NCI-H1694 (cell line): ENCODE data around the gene ETV3L.

Source experiments
- DNase-seq: peaks from one replicate; lab custom pipeline; 2025; lab: John Stamatoyannopoulos, UW

Gene ETV3L

DNA sequence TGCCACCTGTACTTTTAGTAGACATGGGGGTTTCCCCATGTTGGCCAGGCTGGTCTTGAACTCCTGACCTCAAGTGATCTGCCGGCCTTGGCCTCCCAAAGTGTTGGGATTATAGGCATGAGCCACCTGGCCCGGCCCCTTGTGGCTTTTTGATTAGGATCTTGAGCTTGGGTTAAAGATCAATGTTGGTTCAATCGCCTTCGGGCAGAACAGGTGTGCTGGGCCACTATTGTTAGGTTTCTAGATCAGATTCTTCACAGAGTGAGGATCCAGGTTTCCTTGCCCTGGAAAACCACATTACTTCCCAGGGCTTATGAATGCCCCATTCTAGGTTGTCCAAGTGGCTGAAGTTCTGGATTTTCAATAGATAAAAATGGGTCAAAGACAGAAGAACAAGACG, 32.5 kb upstream of the ETV3L start:
- DNase-seq, result no peak

DNA sequence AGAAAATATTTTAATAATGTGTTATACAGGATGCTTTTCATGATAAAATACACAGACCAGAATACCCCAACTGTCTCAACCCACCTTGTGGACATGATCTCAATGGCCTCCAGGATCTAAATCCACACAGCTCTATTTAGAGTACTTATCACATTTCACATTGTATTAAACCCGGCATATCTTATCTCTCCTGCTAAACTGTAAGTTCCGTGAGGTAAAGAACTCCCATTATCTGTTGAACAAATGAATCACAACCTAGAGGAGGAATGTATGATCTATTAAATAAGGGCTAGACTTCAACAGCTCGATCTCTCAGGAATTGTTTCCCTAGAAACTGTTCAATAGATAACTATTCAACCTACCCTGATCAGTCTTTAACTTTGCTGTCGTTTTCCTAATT, 31.7 kb upstream of the ETV3L start:
- DNase-seq, result no peak

DNA sequence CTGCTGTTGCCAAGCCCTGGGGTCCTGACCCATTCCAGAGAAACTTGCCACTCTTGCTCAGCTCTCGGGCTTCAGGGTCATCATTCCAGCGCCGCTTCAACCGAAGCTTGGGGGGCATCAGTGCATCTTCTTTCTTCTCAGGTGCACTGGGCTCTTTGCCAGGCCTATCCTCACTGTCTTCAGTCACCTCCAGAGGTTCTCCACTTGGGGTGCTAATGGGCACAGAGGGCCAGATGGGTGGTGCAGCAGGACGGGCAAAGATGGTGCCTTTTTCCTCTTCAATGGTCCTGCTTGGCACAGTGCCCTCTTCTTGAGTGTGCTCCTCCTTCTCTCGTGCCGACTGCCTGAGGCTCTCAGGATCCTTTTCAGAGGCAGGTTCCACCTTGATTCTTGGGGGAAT, 25.2 kb upstream of the ETV3L start:
- DNase-seq, result no peak

DNA sequence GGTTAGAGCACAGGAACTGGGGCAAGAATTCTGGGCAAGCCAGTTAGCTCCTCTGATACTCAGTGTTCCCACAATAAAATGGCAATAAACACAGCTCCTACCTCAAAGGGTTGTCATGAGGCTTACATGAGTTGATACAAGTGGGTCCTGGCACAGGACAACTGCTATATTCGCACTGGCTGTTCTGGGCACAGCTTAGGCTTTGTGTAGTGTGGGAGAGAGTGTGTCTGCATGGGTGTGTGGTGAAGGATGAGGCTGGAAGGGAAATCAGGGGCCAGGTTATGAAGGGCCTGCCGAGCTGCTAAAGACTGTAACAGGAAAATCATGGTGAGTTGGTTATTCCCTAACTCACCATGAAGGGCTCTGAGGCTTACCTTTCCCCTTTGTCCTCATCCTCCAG, 19.8 kb upstream of the ETV3L start:
- no peak for DNase-seq

DNA sequence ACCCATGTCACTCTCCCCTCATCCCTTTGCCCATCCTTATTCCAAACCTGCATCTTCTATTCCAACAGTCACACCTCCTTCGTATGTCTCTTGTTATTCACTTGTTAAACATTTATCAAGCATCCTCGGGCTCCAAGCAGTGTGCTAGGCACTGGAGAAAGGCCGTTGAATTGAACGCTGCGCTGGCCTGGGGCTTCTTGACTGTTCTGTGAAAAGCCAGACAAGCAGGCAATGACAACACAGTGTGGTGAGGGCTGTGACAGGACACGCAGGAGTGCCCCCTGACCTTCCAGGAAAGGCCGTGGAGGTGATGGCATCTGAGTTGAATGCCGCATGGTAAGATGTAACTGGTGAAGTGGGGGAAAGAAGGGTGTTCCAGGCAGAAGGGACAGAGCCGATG, 19.4 kb upstream of the ETV3L start:
- DNase-seq, result no peak

DNA sequence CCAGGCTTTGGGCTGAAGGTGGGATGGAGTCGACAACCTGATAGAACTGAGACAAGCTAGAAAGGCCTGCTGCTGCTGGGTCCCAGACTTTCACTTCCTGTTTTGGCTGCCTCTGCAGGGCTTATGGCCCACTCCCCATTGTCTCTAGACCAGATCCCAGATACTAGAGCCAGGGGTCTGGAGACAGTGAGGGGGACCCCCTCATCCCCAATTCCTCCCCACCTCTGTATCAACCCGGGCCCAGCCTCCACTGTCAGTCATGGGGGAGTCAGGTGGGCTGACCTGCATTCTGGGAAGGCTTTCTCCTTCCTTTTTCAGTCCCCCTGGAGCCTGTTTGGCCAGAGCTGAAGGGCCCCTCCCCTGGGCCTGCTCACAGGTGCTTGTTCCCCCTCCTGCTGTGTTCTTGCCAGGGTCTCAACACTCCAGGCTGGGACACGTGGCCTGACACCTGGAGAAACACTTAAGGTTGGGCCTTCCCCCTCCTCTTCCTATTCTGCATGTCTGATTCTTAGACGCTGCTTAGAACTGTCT, 18.0 kb upstream of the ETV3L start:
- no peak for DNase-seq

DNA sequence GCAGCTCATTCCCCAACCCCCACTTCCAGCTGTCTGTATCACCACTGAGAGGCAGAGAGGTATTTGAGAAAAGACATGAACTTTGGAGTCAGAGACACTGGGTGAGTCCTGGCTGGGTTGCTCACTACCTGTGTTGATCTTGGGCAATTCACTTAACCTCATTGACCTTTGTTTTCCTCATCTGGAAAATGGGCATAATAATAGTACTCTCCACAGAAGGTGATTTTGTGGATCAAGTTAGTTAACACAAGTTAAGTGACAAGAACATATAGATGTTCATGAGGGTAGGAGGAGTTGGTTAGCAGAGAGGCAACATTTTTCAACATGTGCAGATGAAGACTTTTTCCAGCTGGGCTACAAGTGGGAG, 17.1 kb upstream of the ETV3L start:
- no peak for DNase-seq

DNA sequence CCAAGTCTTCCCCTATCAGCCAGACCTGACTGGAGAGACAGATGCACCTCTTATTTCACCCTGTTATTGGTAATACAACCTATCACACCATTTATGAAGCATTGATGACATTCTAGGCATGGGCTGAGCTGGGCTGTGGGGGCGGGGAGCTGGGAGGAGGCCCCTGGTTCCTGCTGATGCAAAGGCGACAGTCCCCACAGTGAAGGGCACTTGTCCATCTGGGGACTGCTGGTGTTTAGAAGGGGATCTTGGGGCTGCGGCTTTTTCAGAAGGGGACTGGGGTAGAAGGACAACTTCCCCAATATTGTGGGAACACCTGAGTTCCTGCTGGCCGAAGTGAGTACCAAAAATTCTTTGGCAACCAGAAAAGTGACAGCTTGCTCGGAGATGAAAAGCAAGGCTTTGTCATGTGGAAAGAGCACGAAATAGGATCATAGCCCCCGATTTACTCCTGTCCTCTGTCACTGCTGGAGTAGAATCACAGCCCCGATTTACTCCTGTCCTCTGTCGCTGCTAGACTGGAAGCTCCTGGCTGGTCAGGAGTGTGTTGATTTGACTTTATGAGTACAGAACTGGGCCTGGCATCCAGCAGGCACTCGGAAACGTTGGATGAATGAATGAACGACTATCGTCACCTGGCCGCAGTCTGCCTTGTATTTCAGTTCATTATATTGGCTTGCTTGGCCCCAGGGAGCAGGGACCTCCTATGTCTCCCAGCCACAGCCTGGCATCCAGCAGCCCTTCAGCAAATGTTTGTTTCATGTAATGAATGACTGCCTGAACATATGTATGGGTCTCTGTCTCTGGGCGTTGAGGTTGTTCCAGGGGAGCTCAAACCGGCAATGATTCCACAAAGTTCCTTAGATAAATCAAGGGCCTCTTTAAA, 16.5 kb upstream of the ETV3L start:
- DNase-seq, result no peak

DNA sequence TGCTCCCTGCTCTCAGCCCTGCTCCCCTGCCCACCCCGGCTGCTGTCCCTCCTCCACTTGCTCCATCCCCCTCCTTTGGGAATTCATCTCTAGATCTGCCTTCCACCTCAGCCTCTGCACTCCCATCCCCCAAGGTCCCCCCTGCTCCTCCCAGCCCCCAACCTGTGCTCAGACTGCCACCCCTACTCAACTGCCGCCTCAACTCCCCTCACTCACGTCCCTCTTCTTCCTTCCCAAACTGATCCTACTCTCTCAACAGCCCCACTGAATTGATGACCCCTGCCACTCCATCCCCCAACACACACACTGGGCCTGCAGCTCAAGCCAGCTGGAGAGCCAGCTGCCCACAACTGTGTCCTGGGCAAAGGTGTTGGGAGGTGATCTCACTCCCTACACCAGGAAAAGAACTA, 15.8 kb upstream of the ETV3L start:
- no peak for DNase-seq

DNA sequence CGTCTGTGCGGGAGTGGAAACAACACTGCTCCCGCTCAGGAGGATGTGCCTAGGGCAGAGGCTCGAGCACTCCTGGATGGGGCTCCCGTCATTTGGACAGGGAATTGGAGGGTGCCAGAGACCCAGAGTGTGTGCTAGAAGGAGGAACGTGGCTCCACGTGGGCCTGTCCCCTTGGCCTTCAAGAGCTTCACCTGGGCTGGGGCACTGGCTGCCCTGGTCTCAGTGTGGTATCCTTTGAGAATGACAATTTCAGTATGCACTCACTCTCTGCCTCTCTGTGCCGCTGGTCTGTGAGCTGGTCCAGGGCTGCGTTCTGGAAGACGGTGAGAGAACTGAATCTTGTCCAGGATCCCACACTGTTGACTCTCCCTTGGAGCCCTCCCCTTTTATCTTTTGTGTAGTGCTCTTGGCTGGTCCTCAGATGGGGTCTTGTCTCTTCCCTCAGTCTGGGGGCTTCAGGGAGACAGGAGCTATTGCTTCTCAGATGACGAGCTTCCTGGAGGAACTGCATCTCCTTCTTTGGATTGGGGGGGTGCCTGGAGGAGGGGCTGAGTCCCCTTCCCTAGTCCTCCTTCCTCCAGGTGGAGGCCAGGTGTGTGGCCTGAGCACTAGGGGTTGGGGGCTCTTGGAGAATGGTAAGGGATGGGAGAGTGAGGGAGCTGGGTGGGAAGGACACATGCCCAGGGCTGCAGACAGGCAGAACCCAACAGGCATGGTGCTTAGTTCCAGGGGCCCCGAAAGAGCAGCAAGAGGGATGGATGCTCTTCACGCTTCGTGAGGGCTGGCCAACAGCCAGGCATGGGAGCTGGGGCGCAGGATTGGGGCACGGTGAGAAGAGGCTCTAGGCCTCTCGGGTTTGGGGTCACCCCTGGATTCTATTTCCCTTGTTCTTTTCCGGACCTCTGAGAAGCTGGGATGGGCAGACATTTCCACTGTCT, 14.8 kb upstream of the ETV3L start:
- DNase-seq, result no peak

DNA sequence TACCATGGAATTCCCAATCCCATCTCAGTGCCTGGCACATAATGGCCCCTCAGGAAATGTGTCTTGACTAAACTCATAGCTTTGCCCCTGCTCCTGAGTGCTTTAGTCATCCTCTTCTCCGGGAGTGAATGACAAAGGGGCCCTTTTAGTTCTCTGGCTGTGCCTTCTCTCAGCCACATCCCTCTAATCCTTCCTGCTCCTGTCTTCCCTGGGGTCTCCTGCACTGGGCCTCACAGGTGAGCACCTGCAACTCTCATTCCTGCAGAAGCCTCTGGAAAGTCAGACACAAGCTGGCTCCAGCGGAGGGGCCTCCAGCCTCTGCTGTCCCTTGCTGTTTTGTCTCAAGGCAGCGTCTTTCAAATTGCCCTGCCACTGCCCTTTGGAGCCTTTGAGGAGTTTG, 14.0 kb upstream of the ETV3L start:
- no peak for DNase-seq

DNA sequence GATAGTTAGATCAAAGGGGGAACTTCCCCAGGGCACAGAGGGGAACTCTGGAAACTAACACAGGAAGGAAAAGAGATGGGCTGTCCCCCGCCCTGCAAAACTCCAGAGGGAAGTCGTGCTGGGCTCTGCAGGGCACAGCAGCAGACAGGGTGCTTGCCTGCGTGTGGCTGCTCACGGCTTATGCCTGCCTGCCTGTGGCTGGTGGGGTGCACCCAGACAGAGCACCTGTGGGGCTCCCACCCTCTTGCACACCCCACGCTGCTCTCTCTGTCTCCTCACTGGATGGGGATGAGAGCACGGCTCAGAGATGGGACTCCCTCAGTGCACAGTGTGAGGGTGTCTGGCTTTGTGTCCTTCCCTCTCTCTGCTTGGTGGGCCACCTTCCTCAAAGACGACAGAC, 13.5 kb upstream of the ETV3L start:
- no peak for DNase-seq

DNA sequence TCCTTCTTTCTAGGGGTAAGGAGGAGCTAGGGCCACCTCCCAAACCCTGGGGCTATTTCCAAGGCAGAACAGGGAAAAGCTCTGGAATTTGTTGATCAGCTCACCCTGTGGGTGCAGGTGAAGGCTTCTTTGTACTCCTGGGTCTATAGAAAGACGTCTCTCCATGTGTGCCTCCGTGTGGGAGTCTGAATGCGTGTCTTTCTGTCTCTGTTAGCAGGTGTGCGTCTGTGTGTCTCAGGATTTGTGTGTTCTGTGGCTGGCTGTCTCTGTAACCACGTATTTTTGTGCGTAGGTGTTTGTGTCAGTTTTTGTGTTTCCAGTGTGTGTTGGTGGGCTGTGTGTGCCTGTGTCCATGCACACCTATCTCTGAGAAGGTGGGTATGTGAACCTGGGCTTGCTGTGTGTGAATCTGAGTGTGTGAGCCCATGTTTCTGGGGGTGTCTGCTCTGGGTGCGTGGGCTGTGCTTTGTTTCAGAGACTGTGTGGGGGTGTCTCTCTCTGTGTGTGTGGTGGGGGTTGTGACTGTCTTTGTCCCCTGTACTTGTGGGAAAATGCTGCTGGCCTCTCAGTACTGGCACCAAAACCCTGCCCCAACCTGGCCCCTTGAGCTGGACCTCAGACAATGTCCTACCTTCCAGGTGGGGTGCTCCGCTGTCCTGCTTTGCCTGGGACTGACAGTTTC, 12.7 kb upstream of the ETV3L start:
- no peak for DNase-seq

DNA sequence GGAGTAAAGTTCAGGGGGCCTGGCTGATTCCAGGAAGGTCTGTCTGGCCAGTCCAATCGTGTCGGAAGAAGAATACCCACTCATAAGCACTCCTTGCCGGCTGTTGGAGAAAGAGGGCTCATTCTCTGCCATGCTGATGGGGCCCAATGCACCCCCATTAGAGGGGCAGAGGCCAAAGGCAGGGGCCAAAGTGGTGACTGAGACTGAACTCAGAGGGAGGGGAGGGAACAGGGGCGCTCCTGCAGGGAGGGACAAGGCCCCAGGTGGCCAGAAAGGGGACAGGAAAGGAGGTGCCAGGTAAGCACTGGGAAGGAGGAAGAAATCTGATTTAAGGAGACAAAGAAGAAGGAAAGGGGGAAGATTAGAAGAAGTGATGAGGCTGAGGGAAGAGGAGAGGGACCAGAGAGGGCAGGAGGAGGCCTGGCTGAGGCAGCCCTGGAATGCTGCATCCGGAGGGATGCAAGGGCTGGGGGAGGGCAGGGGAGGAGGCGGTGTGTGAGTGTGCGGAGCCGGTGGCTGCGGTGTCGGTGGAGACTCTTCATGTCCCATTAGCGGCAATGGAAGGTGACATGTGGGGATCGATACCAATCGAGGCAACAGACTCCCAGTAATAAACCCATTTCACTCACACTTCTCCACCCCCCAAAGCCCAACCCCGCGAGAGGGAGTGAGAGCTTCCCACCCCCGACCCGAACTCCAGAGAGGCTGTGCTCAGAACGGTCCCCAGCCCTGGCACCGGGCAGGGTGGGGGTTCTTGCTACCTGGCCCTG, 12.0 kb upstream of the ETV3L start:
- DNase-seq, result no peak

DNA sequence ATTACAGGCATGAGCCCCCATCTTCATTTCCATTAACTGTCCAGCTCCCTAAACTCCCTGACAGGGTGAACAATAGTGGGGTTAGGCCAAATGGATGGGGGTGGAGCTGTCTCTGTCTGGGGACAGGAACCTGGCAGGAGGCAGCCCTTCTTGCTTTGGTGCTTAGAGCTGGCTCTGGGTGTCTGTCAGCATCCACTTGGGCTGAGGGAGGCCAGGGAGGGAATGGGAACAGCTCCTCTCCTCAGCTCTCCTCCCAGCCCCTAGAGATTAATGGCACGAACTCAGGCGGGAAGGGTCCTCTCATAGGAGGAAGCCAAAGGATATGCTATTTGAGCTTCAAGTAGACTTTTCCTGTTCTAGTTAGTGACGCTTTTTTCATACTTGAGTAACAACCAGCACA, 11.1 kb upstream of the ETV3L start:
- no peak for DNase-seq

DNA sequence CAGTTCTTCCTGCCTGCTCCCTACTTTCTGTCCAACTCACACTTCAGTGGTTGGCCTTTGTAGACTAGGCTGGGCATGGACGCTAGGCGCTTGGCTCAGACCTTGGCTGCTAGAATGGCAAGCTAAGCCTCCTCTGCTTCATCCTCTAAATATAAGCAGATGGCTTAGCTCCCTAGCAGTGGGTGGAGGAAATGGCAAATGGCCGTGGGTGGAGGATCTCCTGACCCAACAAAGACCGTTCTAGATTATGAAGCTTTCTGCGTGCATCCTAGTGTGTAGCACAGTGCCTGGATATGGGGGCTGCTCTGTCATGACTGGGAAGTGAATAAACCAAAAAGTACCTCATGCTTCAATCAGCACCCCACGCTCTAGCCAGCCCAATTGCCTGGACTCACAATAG, 10.4 kb upstream of the ETV3L start:
- DNase-seq, result no peak

DNA sequence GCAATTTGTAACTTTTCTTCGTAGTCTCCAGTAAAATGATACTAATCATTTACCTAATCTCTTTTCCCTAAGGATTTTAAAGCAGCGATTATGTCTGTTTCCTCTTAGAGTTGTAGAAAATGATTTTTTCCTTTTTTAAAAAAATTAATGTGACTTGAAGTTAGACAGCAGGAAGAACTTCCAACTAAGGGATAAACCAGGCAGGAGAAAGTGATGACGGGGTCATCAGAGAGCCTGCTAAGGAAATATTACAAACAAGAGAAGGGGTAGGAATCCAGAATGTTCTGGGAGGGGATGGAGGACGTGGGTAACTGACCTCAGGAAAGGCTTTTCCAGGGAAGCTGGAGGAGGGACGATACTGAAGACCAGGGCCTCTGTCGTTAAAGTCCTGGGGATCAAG, 8.8 kb upstream of the ETV3L start:
- DNase-seq, result no peak

DNA sequence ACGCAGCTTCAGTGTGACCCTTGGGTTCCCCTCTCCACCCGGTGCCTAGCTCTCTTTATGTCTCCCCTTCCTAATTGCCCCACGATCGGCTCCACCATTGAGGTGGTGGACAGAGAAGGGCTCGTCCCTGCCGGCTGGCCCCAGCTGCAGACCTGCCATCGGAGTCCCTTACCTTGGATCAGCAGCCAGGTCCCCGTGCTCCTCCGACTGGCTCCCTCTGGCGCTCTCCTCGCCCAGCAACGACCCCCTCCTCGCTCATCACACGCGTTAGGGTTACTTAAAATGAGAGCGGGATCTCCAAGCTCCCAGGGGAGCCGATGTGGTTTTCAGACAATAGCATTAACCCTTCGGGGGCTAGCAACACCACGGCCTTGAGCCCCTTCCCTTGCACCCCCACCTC, 8.1 kb upstream of the ETV3L start:
- DNase-seq, result no peak

DNA sequence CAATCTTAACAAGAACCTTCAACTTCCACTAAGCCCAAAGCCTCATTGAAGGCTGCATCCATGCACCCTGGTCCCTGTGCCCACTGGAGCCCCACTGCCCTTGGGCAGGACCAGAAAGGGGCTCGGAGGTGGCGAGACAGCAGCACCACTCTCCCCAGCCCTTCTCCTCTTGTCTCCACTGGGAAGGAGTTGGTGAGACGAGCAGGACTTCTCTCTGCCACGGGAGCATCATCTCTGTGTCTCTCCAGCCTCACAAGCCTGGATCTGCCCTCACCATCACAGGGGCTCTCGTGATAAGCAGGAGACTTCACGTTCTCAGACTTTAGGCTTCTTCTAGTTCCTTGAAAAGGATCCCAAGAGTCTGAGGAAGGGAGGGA, 7.2 kb upstream of the ETV3L start:
- no peak for DNase-seq

DNA sequence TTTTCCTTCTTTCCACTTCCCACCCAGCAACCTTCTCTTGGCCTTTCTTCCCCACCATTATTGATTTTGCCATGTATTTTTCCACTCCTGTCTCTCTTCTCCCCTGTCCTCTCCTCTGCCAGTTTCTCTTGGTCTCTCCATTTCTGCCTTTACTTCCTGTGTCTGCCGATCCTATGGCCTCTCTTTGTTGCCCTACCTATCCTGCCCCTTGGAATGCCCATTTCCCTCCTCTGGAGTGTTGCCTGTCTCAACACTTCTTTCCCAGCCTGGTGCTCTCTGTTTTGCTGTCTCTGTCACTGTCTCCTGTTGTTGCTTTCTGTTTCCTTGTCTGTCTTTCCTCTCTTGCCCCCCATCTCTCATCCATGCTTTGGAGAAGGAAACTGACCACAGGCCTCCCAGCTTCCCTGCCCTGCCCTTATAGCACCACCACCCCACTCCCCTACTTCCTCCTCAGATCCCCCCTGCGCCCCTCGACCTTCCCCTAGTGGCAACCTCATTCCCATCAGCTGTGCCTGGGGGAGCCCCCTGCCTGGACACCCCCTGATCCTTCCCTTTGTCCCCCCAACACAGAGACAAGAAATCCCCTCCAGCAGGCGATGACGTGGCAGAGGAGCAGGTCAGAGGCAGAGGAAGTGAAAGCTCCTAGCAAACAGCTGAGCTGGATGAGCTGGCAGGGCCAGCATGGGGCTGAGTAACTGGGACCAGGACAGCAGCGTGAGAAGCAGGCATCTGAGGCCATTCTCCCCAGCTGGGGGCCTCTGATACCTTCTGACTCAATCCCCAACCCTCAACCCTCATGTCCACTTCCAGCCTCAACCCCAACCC, 6.6 kb upstream of the ETV3L start:
- no peak for DNase-seq
